ENCODE data around the gene HPX.

HPX gene

DNA sequence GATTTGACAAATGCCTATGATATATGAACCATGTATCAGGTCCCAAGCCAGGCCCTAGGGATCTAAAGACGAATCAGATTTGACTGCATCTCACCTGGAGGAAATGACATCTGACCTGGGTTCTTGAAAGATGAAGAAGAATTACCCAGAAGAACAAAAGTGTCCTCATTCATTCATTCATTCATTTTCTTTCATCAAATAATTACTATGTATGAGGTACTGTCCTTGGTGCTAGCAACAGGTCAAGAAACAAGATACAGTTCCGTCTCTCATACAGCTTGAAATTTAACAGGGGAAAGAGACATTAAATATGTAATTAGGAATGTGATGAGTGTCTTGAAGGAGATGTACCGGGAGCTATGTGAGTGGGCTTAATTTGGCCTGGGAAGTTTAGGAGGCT lies 20.1 kb downstream of the HPX start:
- no peaks in the 10 kb centered on the region for H3K36me3 ChIP-seq
- no peak overlapping the region for H3K4me3 ChIP-seq (ENCODE audit: low read depth in 1 of 2, low read length in 1 of 2)
- no peaks in the 10 kb centered on the region for H3K9me3 ChIP-seq
- H3K4me1 ChIP-seq (ENCODE audit: control insufficient read depth in 1 of 2, insufficient read depth in 1 of 2, low read depth in 1 of 2, low read length in 1 of 2) = peaks cover 6 to 15% of the 10 kb centered on the region in 2 experiments
- no peak overlapping the region for H3K27ac ChIP-seq
- peaks cover 100% of the 10 kb centered on the region for H3K27me3 ChIP-seq
- TF ChIP-seq, protein P1, sequence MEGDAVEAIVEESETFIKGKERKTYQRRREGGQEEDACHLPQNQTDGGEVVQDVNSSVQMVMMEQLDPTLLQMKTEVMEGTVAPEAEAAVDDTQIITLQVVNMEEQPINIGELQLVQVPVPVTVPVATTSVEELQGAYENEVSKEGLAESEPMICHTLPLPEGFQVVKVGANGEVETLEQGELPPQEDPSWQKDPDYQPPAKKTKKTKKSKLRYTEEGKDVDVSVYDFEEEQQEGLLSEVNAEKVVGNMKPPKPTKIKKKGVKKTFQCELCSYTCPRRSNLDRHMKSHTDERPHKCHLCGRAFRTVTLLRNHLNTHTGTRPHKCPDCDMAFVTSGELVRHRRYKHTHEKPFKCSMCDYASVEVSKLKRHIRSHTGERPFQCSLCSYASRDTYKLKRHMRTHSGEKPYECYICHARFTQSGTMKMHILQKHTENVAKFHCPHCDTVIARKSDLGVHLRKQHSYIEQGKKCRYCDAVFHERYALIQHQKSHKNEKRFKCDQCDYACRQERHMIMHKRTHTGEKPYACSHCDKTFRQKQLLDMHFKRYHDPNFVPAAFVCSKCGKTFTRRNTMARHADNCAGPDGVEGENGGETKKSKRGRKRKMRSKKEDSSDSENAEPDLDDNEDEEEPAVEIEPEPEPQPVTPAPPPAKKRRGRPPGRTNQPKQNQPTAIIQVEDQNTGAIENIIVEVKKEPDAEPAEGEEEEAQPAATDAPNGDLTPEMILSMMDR (IDR thresholded peaks at IDR 0.05) = no peak

DNA sequence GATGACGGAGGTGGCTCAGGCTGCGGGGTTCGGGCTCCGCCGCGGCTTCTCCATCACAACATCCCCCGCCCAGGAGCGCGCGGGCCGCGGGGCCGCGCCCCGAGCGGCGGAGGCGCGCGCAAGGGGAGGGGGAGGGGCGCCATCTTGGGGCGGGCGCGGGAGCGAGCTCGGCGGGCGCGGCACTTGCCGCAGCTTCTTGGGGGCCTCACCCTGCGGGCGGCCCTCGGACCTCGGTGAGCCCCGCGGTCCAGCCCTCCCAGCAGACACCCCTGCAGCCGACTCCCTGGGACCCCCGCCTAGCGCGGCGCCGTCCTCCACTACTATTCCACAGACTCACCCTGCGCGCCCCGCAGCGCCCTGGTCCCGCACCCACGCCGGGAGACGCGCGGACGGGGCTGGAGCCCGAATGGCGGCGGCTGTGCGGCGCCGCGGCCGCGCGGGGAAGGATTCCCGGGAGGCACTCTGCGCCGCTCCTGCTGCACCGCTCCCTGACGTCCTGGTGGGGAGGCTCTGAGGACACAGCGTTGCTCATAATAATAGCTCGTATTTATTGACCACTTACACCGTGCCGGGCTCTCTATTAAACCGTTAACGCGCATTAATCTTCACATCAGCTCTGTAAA lies 21.7 kb downstream of the HPX start, which contains the start of gene APBB1:
Gene APBB1, minus strand, starts transcription at position 86 of the 623 bp plus-strand sequence. CDS start 7,747 bp downstream, outside the sequence.
- H3K27me3 ChIP-seq = peaks cover 90% of the 10 kb centered on the region
- H3K36me3 ChIP-seq = no peaks in the 10 kb centered on the region
- peak within 1 kb of the TSS; percentile 46 to 65 for H3K4me3 ChIP-seq (ENCODE audit: low read depth in 1 of 2, low read length in 1 of 2)
- TF ChIP-seq, protein P1 (IDR thresholded peaks at IDR 0.05) = no peak
- no peak within 1 kb of the TSS for H3K27ac ChIP-seq
- no peaks in the 10 kb centered on the region for H3K9me3 ChIP-seq
- H3K4me1 ChIP-seq (ENCODE audit: control insufficient read depth in 1 of 2, insufficient read depth in 1 of 2, low read depth in 1 of 2, low read length in 1 of 2) = peaks cover 6 to 27% of the 10 kb centered on the region in 2 experiments

DNA sequence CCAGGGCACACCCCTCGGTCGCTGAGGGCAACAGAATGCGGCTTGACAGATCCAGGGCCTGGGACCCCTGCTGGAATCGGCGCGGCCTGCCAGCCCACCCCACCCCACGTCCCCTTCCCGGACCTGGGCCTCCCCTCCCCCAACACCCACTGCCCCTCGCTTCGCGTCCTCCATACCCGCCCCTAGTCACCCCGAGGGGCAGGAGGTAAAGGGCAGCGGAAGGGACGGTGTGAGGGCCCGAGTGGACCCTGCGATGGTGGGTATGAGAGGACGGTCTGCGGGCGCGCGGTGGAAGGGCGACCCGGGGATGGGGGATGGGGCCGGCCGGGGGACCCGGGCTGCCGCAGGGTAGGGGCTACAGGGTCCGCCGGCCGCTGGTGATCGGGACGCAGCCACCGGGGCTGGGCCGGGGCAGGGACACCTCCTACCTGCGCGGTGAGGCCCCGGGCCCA lies 22.2 kb downstream of the HPX start:
- Histone ChIP-seq H3K9me3 (no peaks in the 10 kb centered on the region), H3K36me3 (no peaks in the 10 kb centered on the region), H3K4me1 (ENCODE audit: control insufficient read depth in 1 of 2, insufficient read depth in 1 of 2, low read depth in 1 of 2, low read length in 1 of 2) (peaks cover 6 to 27% of the 10 kb centered on the region in 2 experiments), H3K4me3 (ENCODE audit: low read depth in 1 of 2, low read length in 1 of 2) (peak overlapping the region; percentile 46 to 65), H3K27ac (no peak overlapping the region), H3K27me3 (peaks cover 85% of the 10 kb centered on the region)
- TF ChIP-seq, protein P1 (IDR thresholded peaks at IDR 0.05) = no peak

DNA sequence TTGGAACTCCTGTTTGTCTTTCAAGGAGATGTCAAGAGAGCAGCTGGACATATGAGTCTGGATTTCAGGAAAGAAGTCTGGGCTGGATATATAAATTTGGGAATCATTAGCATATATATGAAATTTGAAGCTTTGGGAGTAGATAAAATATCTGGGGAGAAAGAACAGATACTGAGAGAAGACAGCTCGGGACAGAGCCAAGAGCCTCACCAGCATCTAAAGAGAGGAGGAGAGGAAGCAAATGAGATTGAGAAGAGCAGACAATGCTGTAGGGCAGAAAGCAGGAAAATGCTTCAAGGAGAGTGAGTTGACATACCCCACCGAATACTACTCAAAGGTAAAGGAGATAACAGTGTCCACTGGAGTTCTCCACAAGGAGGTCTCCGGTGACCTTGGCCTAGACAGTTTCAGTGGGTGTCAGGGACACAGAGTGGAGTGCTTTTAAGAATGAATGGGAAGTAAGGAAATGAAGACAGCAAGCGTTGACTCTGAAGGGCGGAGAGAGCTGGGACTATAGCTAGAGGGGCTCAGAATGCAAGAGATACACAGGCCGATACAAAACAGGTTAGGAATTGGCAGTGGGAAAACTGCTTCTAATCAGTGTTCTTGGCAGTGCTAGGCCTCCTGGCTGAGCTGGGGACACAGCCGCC lies 22.8 kb downstream of the HPX start:
- no peak overlapping the region for H3K27ac ChIP-seq
- H3K27me3 ChIP-seq = peaks cover 79% of the 10 kb centered on the region
- H3K4me1 ChIP-seq (ENCODE audit: control insufficient read depth in 1 of 2, insufficient read depth in 1 of 2, low read depth in 1 of 2, low read length in 1 of 2) = peaks cover 6 to 27% of the 10 kb centered on the region in 2 experiments
- TF ChIP-seq, protein P1 (IDR thresholded peaks at IDR 0.05) = no peak
- peak overlapping the region in 1 of 2 experiments; percentile 65 for H3K4me3 ChIP-seq (ENCODE audit: low read depth in 1 of 2, low read length in 1 of 2)
- H3K9me3 ChIP-seq = no peaks in the 10 kb centered on the region
- H3K36me3 ChIP-seq = no peaks in the 10 kb centered on the region

DNA sequence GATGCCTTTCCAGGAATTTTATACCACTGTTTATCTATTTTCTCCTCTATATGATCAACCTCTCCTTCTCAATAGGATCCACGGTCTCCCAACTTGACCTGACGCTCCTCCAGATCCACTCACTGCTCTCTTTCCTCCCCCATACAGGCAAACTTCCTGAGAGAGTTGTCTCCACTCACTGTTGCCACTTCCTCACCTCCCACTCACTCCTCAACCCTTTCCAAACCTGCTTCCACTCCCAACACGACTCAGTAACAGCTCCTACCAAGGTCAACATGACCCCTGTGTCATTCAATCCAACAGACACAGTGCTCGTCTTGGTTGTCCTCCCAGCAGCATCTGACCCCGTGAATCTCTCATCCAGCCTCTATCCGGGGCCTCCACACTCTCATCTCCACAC lies 25.0 kb downstream of the HPX start:
- Histone ChIP-seq H3K36me3 (no peaks in the 10 kb centered on the region), H3K27ac (no peak overlapping the region), H3K27me3 (peaks cover 57% of the 10 kb centered on the region), H3K4me3 (ENCODE audit: low read depth in 1 of 2, low read length in 1 of 2) (no peak overlapping the region), H3K4me1 (ENCODE audit: control insufficient read depth in 1 of 2, insufficient read depth in 1 of 2, low read depth in 1 of 2, low read length in 1 of 2) (peaks cover 6 to 27% of the 10 kb centered on the region in 2 experiments), H3K9me3 (no peaks in the 10 kb centered on the region)
- TF ChIP-seq, protein P1 (IDR thresholded peaks at IDR 0.05) = no peak
